Measurements from ENCODE around the gene SMIM5. TPM values are rescaled to one million over a fixed set of nuclear protein-coding genes. Genes with fewer than 3 reads are reported as not detected.
A peak's percentile ranks its signal among the peaks of the same experiment; 100 is the strongest.

The SMIM5 gene
- total and polyA plus RNA-seq, 2 experiments from 2014 or later, result 0.08 TPM; not detected in 1

DNA sequence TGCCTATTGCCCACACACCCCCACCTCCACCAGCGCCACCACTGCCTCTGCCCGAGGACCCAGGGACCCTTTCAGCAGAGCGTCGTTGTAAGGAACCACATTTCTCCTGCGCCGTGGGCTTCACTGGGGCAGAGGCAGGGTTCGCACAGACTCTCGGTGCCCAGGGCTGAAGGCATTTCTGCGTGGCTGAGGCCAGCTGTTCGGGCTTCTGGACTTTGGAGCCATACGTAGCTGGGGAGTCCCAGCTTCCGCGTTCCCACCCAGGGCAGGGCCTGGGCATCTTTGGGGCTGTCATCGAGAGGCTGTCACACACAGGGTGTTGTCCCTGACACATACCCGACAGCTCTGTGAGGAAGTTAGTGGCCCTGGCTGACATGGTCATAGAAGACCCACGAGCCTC is 16.0 kb upstream of the SMIM5 start:
- no peak overlapping the region for H3K9ac ChIP-seq
- no peak overlapping the region for H3K27ac ChIP-seq
- H3K36me3 ChIP-seq (ENCODE audit: low read depth), result no peaks in the 10 kb centered on the region
- H2AFZ ChIP-seq, result no peak overlapping the region
- no peak overlapping the region for H3K4me3 ChIP-seq
- TF ChIP-seq EZH2phosphoT487 (IDR thresholded peaks at IDR 0.05; ENCODE audit: insufficient read depth, low read depth) (no peak), EZH2 (IDR thresholded peaks at IDR 0.05; ENCODE audit: insufficient read depth, poor library complexity, severe bottlenecking) (no peak)
- H3F3A ChIP-seq (ENCODE audit: insufficient read depth), result no peaks in the 10 kb centered on the region
- H3K27me3 ChIP-seq (replicated peaks; ENCODE audit: insufficient read depth), result no peaks in the 10 kb centered on the region
- H3K4me1 ChIP-seq (ENCODE audit: insufficient read depth), result no peaks in the 10 kb centered on the region
- DNase-seq, result no peak
- H3K9me3 ChIP-seq (ENCODE audit: low read depth), result no peaks in the 10 kb centered on the region
- H3K4me2 ChIP-seq (ENCODE audit: unreplicated experiment), result no peak overlapping the region
- no peaks in the 10 kb centered on the region for H3K9me2 ChIP-seq (ENCODE audit: insufficient read depth)
- in situ Hi-C loops (cut with MboI), result loop anchor here (10.0 kb wide), 1 partner anchor 138 kb away; no protein-coding TSS in a partner anchor
- H3K79me2 ChIP-seq (ENCODE audit: insufficient read depth), result no peaks in the 10 kb centered on the region
- no peaks in the 10 kb centered on the region for H4K20me1 ChIP-seq (ENCODE audit: insufficient read depth)
- 85 to 88% methylated on average over 16 of the region's 16 CpGs for WGBS, 2 experiments (ENCODE audit: low coverage in 1 of 2, low lambda C conversion rate in 2 of 2, missing lambda C conversion rate in 2 of 2)

DNA sequence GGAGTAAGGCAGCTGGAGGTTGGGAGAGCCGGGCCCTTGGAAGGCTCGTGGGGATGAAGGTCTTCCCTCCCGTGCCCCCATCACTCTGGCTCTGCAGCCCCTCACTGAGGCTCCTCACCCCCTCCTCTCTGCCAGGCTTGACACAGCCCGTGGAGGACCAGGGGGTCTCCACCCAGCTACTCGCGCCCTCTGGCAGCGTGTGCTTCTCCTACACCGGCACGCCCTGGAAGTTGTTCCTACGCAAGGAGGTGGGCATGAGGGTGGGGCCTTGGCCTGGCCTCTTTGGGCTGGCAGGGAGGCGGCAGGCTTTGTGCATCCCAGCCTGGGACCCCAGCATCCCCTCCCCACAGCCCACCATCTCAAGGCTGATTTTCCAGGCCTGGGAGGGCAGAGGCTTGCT is 15.6 kb upstream of the SMIM5 start:
- no peak overlapping the region for H2AFZ ChIP-seq
- no peaks in the 10 kb centered on the region for H3K36me3 ChIP-seq (ENCODE audit: low read depth)
- in situ Hi-C loops (cut with MboI), result loop anchor here (10.0 kb wide), 1 partner anchor 137 kb away; no protein-coding TSS in a partner anchor
- no peaks in the 10 kb centered on the region for H4K20me1 ChIP-seq (ENCODE audit: insufficient read depth)
- H3K27me3 ChIP-seq (replicated peaks; ENCODE audit: insufficient read depth), result no peaks in the 10 kb centered on the region
- no peak overlapping the region for H3K4me3 ChIP-seq
- no peaks in the 10 kb centered on the region for H3K4me1 ChIP-seq (ENCODE audit: insufficient read depth)
- H3F3A ChIP-seq (ENCODE audit: insufficient read depth), result no peaks in the 10 kb centered on the region
- no peak for DNase-seq
- no peak overlapping the region for H3K27ac ChIP-seq
- TF ChIP-seq EZH2 (IDR thresholded peaks at IDR 0.05; ENCODE audit: insufficient read depth, poor library complexity, severe bottlenecking) (no peak), EZH2phosphoT487 (IDR thresholded peaks at IDR 0.05; ENCODE audit: insufficient read depth, low read depth) (no peak)
- no peaks in the 10 kb centered on the region for H3K9me3 ChIP-seq (ENCODE audit: low read depth)
- H3K9me2 ChIP-seq (ENCODE audit: insufficient read depth), result no peaks in the 10 kb centered on the region
- H3K9ac ChIP-seq, result no peak overlapping the region
- H3K4me2 ChIP-seq (ENCODE audit: unreplicated experiment), result no peak overlapping the region
- WGBS, 2 experiments (ENCODE audit: low coverage in 1 of 2, low lambda C conversion rate in 2 of 2, missing lambda C conversion rate in 2 of 2), result 81 to 82% methylated on average over 11 of the region's 11 CpGs
- H3K79me2 ChIP-seq (ENCODE audit: insufficient read depth), result no peaks in the 10 kb centered on the region

DNA sequence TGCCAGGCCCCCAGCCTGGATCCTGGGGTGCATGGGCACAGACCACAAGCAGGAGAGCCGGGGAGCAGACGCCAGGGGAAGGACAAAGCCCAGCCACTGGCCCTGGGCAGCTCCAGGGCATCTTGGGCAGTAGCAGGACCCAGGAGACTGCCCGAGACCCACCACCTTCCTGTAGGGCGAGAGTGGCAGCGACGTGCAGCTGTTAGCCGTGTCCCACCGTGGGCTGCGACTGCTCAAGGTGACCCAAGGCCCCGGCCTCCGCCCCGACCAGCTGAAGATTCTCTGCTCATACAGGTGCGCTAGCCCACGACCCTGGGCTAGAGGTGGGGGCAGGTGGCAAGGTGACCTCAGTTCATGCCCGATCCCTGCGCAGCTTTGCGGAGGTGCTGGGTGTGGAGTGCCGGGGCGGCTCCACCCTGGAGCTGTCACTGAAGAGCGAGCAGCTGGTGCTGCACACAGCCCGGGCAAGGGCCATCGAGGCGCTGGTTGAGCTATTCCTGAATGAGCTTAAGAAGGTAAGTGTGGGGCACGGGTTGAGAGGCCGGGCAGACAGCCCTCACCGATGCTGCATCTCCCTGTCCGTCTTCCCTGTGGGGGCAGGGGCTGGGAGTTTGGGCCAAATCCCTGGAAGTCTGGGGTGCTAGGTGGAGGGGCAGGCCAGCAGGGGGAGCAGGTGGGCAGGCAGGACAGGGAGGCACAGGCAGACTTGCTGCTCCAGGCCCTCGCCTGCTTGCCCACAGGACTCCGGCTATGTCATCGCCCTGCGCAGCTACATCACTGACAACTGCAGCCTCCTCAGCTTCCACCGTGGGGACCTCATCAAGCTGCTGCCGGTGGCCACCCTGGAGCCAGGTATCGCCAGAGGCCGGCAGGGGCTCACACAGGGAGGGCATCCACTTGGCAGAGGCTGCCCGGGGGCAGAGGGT is 13.5 kb upstream of the SMIM5 start:
- Histone ChIP-seq H3K36me3 (ENCODE audit: low read depth) (no peaks in the 10 kb centered on the region), H3K27me3 (replicated peaks; ENCODE audit: insufficient read depth) (no peaks in the 10 kb centered on the region), H3K4me2 (ENCODE audit: unreplicated experiment) (no peak overlapping the region), H3K4me1 (ENCODE audit: insufficient read depth) (no peaks in the 10 kb centered on the region), H3K9me2 (ENCODE audit: insufficient read depth) (no peaks in the 10 kb centered on the region), H3K9ac (no peak overlapping the region), H2AFZ (no peak overlapping the region), H3K27ac (no peak overlapping the region), H4K20me1 (ENCODE audit: insufficient read depth) (no peaks in the 10 kb centered on the region), H3K4me3 (no peak overlapping the region), H3F3A (ENCODE audit: insufficient read depth) (no peaks in the 10 kb centered on the region), H3K79me2 (ENCODE audit: insufficient read depth) (no peaks in the 10 kb centered on the region), H3K9me3 (ENCODE audit: low read depth) (no peaks in the 10 kb centered on the region)
- in situ Hi-C loops (cut with MboI), result loop anchor here (10.0 kb wide), 1 partner anchor 135 kb away; no protein-coding TSS in a partner anchor
- WGBS, 2 experiments (ENCODE audit: low coverage in 1 of 2, low lambda C conversion rate in 2 of 2, missing lambda C conversion rate in 2 of 2), result 77 to 78% methylated on average over 29 to 36 of the region's 36 CpGs
- TF ChIP-seq EZH2phosphoT487 (IDR thresholded peaks at IDR 0.05; ENCODE audit: insufficient read depth, low read depth) (no peak), EZH2 (IDR thresholded peaks at IDR 0.05; ENCODE audit: insufficient read depth, poor library complexity, severe bottlenecking) (no peak)
- peak; percentile 50 for DNase-seq

DNA sequence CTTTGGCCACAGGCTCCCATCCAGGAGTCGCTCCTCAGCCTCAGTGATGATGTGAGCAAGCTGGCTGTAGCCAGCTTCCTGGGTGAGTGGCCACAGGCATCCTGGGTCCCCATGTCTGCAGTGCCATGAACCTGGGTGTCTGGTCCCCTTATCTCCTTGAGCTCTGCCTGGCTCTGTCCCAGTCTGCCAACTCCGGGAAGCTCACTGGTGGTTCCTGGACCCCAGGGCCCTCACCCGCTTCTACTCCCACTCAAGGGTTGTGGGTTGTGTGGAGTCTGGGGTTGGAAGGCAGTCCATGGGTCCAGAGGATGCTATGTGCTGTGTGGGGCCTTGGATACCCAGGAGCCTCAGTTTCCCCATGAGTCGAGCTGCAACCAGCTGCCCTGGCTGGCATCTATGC is 11.7 kb upstream of the SMIM5 start:
- no peak for DNase-seq
- Histone ChIP-seq H3K9me2 (ENCODE audit: insufficient read depth) (no peaks in the 10 kb centered on the region), H3K4me1 (ENCODE audit: insufficient read depth) (no peaks in the 10 kb centered on the region), H3K4me3 (no peak overlapping the region), H4K20me1 (ENCODE audit: insufficient read depth) (no peaks in the 10 kb centered on the region), H2AFZ (no peak overlapping the region), H3K4me2 (ENCODE audit: unreplicated experiment) (no peak overlapping the region), H3K27me3 (replicated peaks; ENCODE audit: insufficient read depth) (no peaks in the 10 kb centered on the region), H3F3A (ENCODE audit: insufficient read depth) (no peaks in the 10 kb centered on the region), H3K9me3 (ENCODE audit: low read depth) (no peaks in the 10 kb centered on the region), H3K79me2 (ENCODE audit: insufficient read depth) (no peaks in the 10 kb centered on the region), H3K36me3 (ENCODE audit: low read depth) (no peaks in the 10 kb centered on the region), H3K9ac (no peak overlapping the region), H3K27ac (no peak overlapping the region)
- in situ Hi-C loops (cut with MboI), result no loop called here
- WGBS, 2 experiments (ENCODE audit: low coverage in 1 of 2, low lambda C conversion rate in 2 of 2, missing lambda C conversion rate in 2 of 2), result 79 to 81% methylated on average over 4 of the region's 4 CpGs
- TF ChIP-seq EZH2phosphoT487 (IDR thresholded peaks at IDR 0.05; ENCODE audit: insufficient read depth, low read depth), result no peak
- no peak for TF ChIP-seq EZH2 (IDR thresholded peaks at IDR 0.05; ENCODE audit: insufficient read depth, poor library complexity, severe bottlenecking)

Measured in GM23248 (cell line).